Nephron progenitor cell (in vitro differentiated cells): ENCODE results near the gene RAD51B.

Source experiments
- DNase-seq: peaks from one replicate; pipeline ENCODE4 v3.0.0; 2021
- H3K27ac Mint-ChIP-seq: 2 replicates; pipeline ENCODE4 v1.8.0; 2021; ENCODE audit warnings: mild to moderate bottlenecking, moderate library complexity, mixed read lengths
- H3K27me3 Mint-ChIP-seq: 2 replicates; pipeline ENCODE4 v1.8.0; 2021; ENCODE audit warnings: mild to moderate bottlenecking, low read depth, mixed read lengths; ENCODE audit not compliant: poor library complexity
- H3K36me3 Mint-ChIP-seq: 2 replicates; pipeline ENCODE4 v1.8.0; 2021; ENCODE audit warnings: low read depth, mixed read lengths
- H3K4me1 Mint-ChIP-seq: 2 replicates; pipeline ENCODE4 v1.8.0; 2021; ENCODE audit warnings: mixed read lengths
- H3K4me3 Mint-ChIP-seq: 2 replicates; pipeline ENCODE4 v1.8.0; 2021; ENCODE audit warnings: mild to moderate bottlenecking, moderate library complexity, mixed read lengths
- H3K9me3 Mint-ChIP-seq: 2 replicates; pipeline ENCODE4 v1.8.0; 2021; ENCODE audit warnings: mild to moderate bottlenecking, moderate library complexity, mixed read lengths
- CTCF ChIP-seq: fragments of 200-600 bp; sonication (generic); IDR thresholded peaks from 2 replicates; pipeline ENCODE4 v1.5.0; 2021; ENCODE audit warnings: antibody characterized with exemption

RAD51B gene

DNA sequence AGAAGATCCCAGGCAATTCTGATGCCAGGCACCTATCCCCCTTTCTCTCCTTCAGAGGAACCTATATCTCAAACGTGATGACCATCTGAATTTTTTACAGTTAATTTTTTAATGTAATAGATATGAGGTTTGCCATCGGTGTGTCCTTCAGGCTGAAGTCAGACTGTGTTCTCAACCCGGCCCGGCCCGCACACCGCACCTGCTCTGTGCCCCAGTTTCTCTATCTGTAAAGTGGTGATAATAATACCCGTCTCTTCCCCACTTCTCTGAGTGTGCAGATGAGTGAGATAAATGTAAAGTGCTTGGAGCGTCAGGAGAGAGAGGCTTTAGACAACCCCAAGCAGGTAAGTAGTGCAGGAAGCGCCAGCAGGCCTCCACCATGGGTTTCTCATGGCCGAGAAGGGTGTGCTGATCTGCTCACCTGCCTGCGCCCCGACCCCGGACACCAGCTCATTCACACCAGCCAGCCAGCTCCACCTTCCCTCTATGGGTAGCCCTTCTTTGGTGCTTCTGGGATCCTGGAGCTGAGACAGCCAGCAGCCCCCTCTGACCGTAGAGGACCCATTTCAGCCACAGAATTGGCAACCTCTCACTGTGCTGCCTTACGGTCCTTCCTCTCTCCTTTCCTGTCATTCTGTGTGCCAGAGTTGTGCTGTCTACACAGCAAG lies 893.3 kb downstream of the RAD51B start:
- no peak for DNase-seq
- no peak overlapping the region for H3K4me3 Mint-ChIP-seq
- peaks cover 9% of the 10 kb centered on the region for H3K4me1 Mint-ChIP-seq
- no peaks in the 10 kb centered on the region for H3K36me3 Mint-ChIP-seq
- no peak for TF ChIP-seq CTCF
- no peaks in the 10 kb centered on the region for H3K9me3 Mint-ChIP-seq
- no peak overlapping the region for H3K27ac Mint-ChIP-seq
- peaks cover 4% of the 10 kb centered on the region for H3K27me3 Mint-ChIP-seq

DNA sequence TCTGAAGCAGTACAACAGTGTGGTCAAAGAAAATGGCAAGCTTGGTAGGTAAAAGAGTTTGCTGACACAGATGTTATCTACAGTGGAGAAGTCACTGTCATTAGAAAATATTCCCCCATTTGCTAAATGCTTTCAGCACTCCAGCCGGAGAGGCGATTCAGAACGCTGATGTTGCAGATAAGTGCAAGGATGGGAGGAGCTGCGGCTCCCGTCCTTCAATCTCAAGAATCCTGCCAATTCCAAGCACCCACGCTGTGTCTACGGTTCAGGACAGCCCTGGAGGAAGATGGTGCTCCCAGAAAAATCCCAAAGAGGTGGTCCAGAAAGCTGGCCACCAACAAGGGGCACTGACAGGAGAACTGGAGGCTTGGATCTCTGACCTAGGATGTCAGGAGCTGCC lies 894.2 kb downstream of the RAD51B start:
- Mint-ChIP-seq H3K4me1 (peaks cover 9% of the 10 kb centered on the region), H3K9me3 (no peaks in the 10 kb centered on the region), H3K36me3 (no peaks in the 10 kb centered on the region), H3K27me3 (peaks cover 4% of the 10 kb centered on the region), H3K27ac (no peak overlapping the region), H3K4me3 (no peak overlapping the region)
- DNase-seq, result no peak
- TF ChIP-seq CTCF, result no peak

DNA sequence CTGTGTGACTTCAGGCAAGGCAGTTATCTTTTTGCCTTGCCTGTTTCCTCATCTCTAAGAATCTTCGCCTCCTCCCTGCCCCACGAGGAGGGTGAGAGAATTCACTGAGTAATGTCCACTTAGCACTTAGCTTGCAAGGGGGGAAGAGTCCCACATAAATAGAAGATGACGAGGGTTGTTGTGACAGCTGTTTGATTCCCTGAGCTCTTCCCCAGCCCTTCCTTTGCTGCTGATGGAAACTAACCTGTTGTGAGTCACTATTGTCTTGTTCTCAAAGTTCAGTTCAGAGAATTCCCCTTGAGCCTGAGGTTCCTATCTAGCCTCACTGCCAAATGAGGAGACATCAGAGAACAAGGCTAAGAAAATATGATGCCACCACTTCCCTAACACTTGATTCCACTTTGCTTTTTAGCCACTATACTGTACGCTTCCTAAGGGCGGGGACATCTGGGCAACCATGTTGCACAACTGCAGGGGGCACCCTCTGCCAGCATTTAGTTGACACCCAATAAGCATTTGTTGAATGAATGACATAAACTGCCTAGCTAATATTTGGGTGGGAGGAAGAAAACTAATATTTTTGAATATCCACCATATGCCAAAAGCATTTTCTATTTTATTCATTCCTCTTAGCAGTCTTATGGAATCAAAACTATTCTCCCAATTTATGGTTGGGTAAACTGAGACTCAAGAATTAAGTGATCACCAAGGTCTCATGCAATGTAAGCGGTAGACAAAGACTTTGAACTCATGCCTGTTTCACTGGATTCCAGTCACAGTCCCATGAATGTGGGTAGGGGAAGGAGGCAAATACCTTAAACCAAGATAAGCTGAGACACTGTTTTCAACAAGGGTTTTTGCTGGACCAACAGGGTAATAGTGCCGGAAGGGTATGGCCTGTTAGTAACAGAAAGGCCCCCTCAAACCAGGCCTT lies 895.7 kb downstream of the RAD51B start:
- no peak for DNase-seq
- Mint-ChIP-seq H3K36me3 (no peaks in the 10 kb centered on the region), H3K4me3 (no peak overlapping the region), H3K27ac (no peak overlapping the region), H3K4me1 (peaks cover 14% of the 10 kb centered on the region), H3K9me3 (peaks cover 7% of the 10 kb centered on the region), H3K27me3 (peaks cover 4% of the 10 kb centered on the region)
- no peak for TF ChIP-seq CTCF

GRCh38 chr14:68716698-68717097 lies 897.1 kb downstream of the RAD51B start:
- H3K27me3 Mint-ChIP-seq, result peaks cover 7% of the 10 kb centered on the region
- H3K4me1 Mint-ChIP-seq, result peaks cover 14% of the 10 kb centered on the region
- H3K9me3 Mint-ChIP-seq, result peaks cover 14% of the 10 kb centered on the region
- no peaks in the 10 kb centered on the region for H3K36me3 Mint-ChIP-seq
- no peak overlapping the region for H3K27ac Mint-ChIP-seq
- H3K4me3 Mint-ChIP-seq, result no peak overlapping the region
- TF ChIP-seq CTCF, result no peak
- no peak for DNase-seq

DNA sequence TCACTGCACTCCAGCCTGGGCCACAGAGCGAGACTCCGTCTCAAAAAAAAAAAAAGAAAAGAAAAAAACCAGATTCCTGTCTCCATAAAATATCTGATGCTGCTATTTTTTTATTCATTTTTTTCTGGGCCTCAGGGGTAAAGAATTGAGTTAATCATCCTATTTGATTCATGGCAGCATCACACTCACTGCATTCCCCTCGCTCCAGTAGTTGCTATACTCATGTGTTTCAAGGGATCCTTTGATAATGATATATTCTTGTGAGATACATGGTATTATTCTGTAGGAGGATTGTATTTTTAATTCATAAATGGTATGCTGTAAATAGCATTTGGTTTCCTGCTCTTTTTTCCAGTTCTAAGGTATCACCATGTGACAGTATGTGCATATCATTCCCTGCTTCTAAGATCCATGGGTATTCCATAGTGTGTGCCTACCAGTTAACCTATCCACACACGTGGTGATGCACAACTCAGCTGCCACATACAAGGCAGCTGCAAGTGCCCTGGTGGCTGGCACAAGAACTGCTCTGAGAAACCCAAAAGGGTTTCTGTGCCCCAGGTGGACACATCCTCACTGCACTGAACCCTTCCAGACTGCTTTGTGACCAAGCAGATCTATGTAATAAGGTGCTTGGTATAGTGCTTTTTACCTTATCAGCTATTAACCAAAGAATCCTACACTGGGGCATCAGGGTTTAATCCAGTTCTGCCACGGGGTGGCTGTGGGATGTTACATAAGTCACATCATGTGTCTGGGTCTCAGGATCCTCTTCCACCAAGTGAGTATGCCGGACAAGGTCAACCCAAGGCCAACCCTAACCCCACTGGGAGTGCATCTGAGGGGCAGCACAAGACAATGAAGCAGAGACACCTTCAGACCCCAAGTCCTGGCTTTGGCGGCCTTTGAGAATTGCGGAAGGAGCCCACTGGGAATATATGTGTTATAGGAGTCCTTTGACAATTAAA lies 898.7 kb downstream of the RAD51B start:
- no peak for DNase-seq
- TF ChIP-seq CTCF, result no peak
- H3K9me3 Mint-ChIP-seq, result peaks cover 14% of the 10 kb centered on the region
- peaks cover 24% of the 10 kb centered on the region for H3K4me1 Mint-ChIP-seq
- no peak overlapping the region for H3K4me3 Mint-ChIP-seq
- no peaks in the 10 kb centered on the region for H3K36me3 Mint-ChIP-seq
- H3K27ac Mint-ChIP-seq, result no peak overlapping the region
- peaks cover 9% of the 10 kb centered on the region for H3K27me3 Mint-ChIP-seq
